Measurements from ENCODE around the gene SPARCL1.
"Not testable (repeated sequence)": the region's sequence is repeated elsewhere in the genome, so short reads cannot be mapped to it uniquely, and the experiment has no call there.

The SPARCL1 gene

GRCh38 chr4:87497578-87497977, 31.6 kb downstream of the SPARCL1 start:
- no peak overlapping the region for H3K4me3 ChIP-seq (replicated peaks in 1 of 2; ENCODE audit: low read depth in 2 of 2, low read length in 2 of 2)
- TF ChIP-seq, protein P1, sequence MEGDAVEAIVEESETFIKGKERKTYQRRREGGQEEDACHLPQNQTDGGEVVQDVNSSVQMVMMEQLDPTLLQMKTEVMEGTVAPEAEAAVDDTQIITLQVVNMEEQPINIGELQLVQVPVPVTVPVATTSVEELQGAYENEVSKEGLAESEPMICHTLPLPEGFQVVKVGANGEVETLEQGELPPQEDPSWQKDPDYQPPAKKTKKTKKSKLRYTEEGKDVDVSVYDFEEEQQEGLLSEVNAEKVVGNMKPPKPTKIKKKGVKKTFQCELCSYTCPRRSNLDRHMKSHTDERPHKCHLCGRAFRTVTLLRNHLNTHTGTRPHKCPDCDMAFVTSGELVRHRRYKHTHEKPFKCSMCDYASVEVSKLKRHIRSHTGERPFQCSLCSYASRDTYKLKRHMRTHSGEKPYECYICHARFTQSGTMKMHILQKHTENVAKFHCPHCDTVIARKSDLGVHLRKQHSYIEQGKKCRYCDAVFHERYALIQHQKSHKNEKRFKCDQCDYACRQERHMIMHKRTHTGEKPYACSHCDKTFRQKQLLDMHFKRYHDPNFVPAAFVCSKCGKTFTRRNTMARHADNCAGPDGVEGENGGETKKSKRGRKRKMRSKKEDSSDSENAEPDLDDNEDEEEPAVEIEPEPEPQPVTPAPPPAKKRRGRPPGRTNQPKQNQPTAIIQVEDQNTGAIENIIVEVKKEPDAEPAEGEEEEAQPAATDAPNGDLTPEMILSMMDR (IDR thresholded peaks at IDR 0.05; ENCODE audit: low read depth, low read length): no peak
- no peak for DNase-seq (ENCODE audit: low read depth in 2 of 2)

- H3K4me3 ChIP-seq (replicated peaks in 1 of 2; ENCODE audit: low read depth in 2 of 2, low read length in 2 of 2): no peak overlapping the region
- TF ChIP-seq, protein P1 (IDR thresholded peaks at IDR 0.05; ENCODE audit: low read depth, low read length): peak; percentile 42
- DNase-seq (ENCODE audit: low read depth in 2 of 2): no peak
Measured at GRCh38 chr4:87497159-87497558, 32.0 kb downstream of the SPARCL1 start.

GRCh38 chr4:87493115-87493514, 36.1 kb downstream of the SPARCL1 start:
- no peak overlapping the region for H3K4me3 ChIP-seq (replicated peaks in 1 of 2; ENCODE audit: low read depth in 2 of 2, low read length in 2 of 2)
- DNase-seq (ENCODE audit: low read depth in 2 of 2): no peak
- TF ChIP-seq, protein P1 (IDR thresholded peaks at IDR 0.05; ENCODE audit: low read depth, low read length): no peak

GRCh38 chr4:87491851-87492250, 37.3 kb downstream of the SPARCL1 start:
- not testable (repeated sequence) for H3K4me3 ChIP-seq (replicated peaks in 1 of 2; ENCODE audit: low read depth in 2 of 2, low read length in 2 of 2)
- peak in 1 of 2 donors; percentile 56 for DNase-seq (ENCODE audit: low read depth in 2 of 2)

GRCh38 chr4:87491436-87491835, 37.7 kb downstream of the SPARCL1 start:
- TF ChIP-seq, protein P1 (IDR thresholded peaks at IDR 0.05; ENCODE audit: low read depth, low read length): no peak
- no peak for DNase-seq (ENCODE audit: low read depth in 2 of 2)
- H3K4me3 ChIP-seq (replicated peaks in 1 of 2; ENCODE audit: low read depth in 2 of 2, low read length in 2 of 2): no peak overlapping the region

DNA sequence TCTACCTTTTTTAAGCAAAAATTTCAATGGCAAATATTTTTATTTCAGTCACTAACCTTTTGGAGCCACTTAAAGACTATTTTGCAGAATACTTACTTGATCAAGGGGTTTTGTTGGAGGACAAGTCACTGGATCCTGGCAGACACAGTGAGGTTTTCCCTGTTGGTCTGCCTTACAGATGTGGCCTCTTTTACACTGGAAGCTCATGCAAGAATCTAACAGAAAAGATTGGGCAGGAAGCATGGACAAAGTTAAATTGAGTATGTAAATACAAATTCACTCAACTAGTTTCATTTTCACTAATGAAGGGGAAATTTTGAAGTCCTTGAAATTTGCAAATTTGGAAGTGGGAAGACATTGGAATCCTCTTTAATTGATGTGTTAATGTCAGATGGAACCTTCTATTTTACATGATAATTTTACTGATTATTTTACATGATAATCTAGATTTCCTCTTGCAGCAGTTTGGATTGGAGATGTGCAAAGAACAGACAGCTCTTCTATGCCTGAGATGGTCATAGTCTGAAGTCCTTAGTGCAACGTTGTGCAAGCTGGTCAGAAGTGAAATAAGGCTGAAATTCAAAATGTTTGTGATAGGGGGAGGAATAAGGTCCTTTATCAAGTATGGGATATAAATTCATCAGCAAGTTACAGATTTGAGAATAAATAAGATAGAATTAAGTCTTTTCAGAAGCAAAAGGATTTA, 38.4 kb downstream of the SPARCL1 start:
- TF ChIP-seq, protein P1 (IDR thresholded peaks at IDR 0.05; ENCODE audit: low read depth, low read length): no peak
- no peak overlapping the region for H3K4me3 ChIP-seq (replicated peaks in 1 of 2; ENCODE audit: low read depth in 2 of 2, low read length in 2 of 2)
- no peak for DNase-seq (ENCODE audit: low read depth in 2 of 2)

DNA sequence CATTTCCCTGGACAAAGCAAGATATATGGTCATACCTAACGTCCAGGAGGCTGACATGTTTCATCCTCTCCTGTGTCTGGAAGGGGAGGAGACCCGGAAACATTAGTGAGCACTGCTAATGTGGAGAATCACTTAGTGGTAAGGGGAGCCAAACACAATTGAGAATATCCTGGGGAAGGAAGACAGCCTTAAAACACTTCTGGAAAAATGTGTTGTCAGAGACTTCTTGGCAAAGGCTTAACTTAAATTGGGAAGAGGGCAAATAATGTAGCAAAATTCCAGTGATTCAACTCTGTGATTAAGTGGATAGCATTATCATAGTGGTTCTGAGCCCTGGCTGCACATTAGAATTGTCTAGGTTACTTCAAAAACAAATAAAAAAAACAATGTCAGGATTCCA, 39.5 kb downstream of the SPARCL1 start:
- peak in 1 of 2 donors; percentile 76 for DNase-seq (ENCODE audit: low read depth in 2 of 2)
- H3K4me3 ChIP-seq (replicated peaks in 1 of 2; ENCODE audit: low read depth in 2 of 2, low read length in 2 of 2): no peak overlapping the region
- TF ChIP-seq, protein P1 (IDR thresholded peaks at IDR 0.05; ENCODE audit: low read depth, low read length): no peak

DNA sequence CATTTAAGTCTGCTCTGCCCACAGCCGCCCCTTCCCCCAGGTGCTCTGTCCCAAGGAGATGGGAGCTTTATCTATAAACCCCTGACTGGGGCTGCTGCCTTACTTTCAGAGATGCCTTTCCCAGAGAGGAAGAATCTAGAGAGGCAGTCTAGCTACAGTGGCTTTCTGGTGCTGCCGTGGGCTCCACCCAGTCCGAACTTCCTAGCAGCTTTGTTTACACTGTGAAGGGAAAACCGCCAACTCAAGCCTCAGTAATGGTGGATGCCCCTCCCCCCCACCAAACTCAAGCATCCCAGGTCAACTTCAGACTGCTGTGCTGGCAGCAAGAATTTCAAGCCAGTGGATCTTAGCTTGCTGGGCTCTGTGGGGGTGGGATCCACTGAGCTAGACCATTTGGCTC, 40.5 kb downstream of the SPARCL1 start:
- DNase-seq (ENCODE audit: low read depth in 2 of 2); H3K4me3 ChIP-seq (replicated peaks in 1 of 2; ENCODE audit: low read depth in 2 of 2, low read length in 2 of 2): not testable (repeated sequence)

GRCh38 chr4:87483247-87483646, 45.9 kb downstream of the SPARCL1 start:
- not testable (repeated sequence) for H3K4me3 ChIP-seq (replicated peaks in 1 of 2; ENCODE audit: low read depth in 2 of 2, low read length in 2 of 2); DNase-seq (ENCODE audit: low read depth in 2 of 2)
